ENCODE results near the gene TMEM141. TPM values are rescaled to one million over a fixed set of nuclear protein-coding genes. Genes with fewer than 3 reads are reported as not detected.
"Not testable (repeated sequence)": the region's sequence is repeated elsewhere in the genome, so short reads cannot be mapped to it uniquely, and the experiment has no call there.

Gene TMEM141
- total and polyA plus RNA-seq, 9 donors, result 23.4 to 115 (median 64.8) TPM

GRCh38 chr9:136799854-136800657 is 8.9 kb downstream of the TMEM141 start:
- Histone ChIP-seq H3K36me3 (no peaks in the 10 kb centered on the region), H3K4me3 (peak overlapping the region; percentile 35), H3K4me1 (ENCODE audit: insufficient read depth) (peaks cover 19% of the 10 kb centered on the region), H3K27ac (no peak overlapping the region), H3K9me3 (no peaks in the 10 kb centered on the region), H3K27me3 (no peaks in the 10 kb centered on the region)
- intact Hi-C loops (cut with DNase I), result loop anchor here in 1 of 4 donors (10.0 kb wide), 1 partner anchor 45 kb away; the partner anchor contains the start of genes AJM1 and PHPT1
- TF ChIP-seq EP300 (IDR thresholded peaks at IDR 0.05) (no peak), POLR2A (IDR thresholded peaks at IDR 0.05) (no peak), CTCF (IDR thresholded peaks at IDR 0.05) (no peak)
- 0 to 2% (median 1%) methylated on average over 24 to 63 of the region's 63 CpGs for WGBS, 3 donors
- DNase-seq, result peak; percentile 84 to 92 (median 90)

- intact Hi-C loops (cut with DNase I), result no loop called here
- DNase-seq, result peak in 1 of 5 donors; percentile 33
- Histone ChIP-seq H3K27ac (no peak overlapping the region), H3K4me1 (ENCODE audit: insufficient read depth) (peaks cover 14% of the 10 kb centered on the region), H3K9me3 (no peaks in the 10 kb centered on the region), H3K27me3 (no peaks in the 10 kb centered on the region), H3K4me3 (no peak overlapping the region), H3K36me3 (no peaks in the 10 kb centered on the region)
- no peak for TF ChIP-seq POLR2A (IDR thresholded peaks at IDR 0.05)
- no peak for TF ChIP-seq EP300 (IDR thresholded peaks at IDR 0.05)
- no peak for TF ChIP-seq CTCF (IDR thresholded peaks at IDR 0.05)
- WGBS, 3 donors, result 77 to 82% (median 79%) methylated on average over 6 of the region's 6 CpGs
Observed at GRCh38 chr9:136802321-136802720, 11.2 kb downstream of the TMEM141 start.

GRCh38 chr9:136803009-136803550 is 11.9 kb downstream of the TMEM141 start:
- 78 to 98% methylated on average over 5 to 8 of the region's 9 CpGs; no CpG with 5 or more reads in 1 of the 3 donors for WGBS, 3 donors
- H3K4me1 ChIP-seq (ENCODE audit: insufficient read depth), result peaks cover 11% of the 10 kb centered on the region
- H3K27ac ChIP-seq; intact Hi-C loops (cut with DNase I); H3K27me3 ChIP-seq; H3K36me3 ChIP-seq; H3K4me3 ChIP-seq; H3K9me3 ChIP-seq: not testable (repeated sequence)
- peak in 3 of 5 donors; percentile 10 to 40 (median 30) for DNase-seq

- 93 to 95% (median 94%) methylated on average over 22 of the region's 22 CpGs for WGBS, 3 donors
- intact Hi-C loops (cut with DNase I), result no loop called here
- no peak overlapping the region for H3K4me3 ChIP-seq
- DNase-seq, result peak in 1 of 5 donors; percentile 41
- no peaks in the 10 kb centered on the region for H3K27me3 ChIP-seq
- H3K27ac ChIP-seq, result no peak overlapping the region
- H3K4me1 ChIP-seq (ENCODE audit: insufficient read depth), result peaks cover 9% of the 10 kb centered on the region
- H3K36me3 ChIP-seq, result no peaks in the 10 kb centered on the region
- no peak for TF ChIP-seq POLR2A (IDR thresholded peaks at IDR 0.05)
- TF ChIP-seq CTCF (IDR thresholded peaks at IDR 0.05), result no peak
- no peak for TF ChIP-seq EP300 (IDR thresholded peaks at IDR 0.05)
- H3K9me3 ChIP-seq, result no peaks in the 10 kb centered on the region
Observed at GRCh38 chr9:136803551-136804508, 12.7 kb downstream of the TMEM141 start.
